GM18526 (cell line): ENCODE measurements around the gene ADD3.

ENCODE experiments used
- POLR2A ChIP-seq: IDR thresholded peaks from 3 replicates; pipeline ENCODE4 v1.6.1; 2011; ENCODE audit not compliant: insufficient read length; ENCODE audit errors: extremely low read depth

The ADD3 gene

DNA sequence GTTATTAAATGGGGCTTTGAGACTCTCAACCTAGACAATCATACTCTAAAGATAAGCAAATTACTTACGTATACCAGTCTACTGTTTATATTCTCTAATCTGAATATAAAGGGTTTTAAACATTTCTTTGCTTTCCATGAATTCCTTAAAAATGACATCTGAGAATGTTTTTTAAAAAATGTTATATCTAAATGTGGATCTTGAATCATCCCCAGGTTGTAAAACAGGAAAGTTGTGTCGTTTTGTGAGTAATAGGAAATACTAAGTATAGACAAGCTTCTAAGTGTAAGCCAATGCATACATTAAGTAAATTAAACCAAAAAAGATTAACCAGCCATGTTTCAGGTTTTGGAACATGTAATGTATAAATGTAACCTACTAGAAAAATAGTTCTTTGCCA lies 26.8 kb downstream of the ADD3 start:
- TF ChIP-seq POLR2A = no peak

DNA sequence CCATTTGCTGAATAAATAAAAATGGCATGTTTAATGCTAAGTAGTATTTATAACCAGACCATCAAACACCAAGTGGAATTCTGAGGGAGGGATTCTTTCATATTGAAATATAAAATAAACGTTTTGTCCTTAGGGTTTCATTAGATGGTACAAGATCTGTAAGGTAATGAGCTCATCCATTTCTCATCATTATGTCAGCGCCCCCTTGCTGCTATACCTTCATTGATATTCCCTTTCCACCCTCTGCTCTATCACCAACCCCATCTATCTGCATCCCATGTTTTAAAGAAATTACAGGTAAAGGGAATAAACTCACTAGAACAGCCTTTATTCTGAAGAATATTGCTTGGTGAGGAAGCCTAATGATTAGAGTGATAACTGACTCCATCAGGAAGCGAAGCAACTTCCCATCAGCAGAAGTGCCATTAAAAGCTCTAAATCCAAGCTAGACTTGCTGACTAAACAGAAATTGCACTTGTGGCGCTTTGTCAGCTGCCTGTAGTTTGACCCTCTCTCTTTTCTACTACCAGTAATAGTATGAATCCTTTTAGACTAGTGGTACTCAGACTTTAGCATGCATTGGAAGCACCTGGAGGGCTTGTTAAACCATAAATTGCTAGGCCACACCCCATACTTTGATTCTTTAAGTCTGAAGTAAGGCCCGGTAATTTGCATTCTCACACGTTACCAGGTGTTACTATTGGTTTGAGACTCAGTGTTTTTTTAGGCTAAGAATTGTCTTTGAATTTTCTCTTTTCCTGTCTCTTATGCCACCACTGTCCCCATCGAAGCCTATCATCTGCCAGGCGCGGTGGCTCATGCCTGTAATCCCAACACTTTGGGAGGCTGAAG lies 27.5 kb downstream of the ADD3 start:
- no peak for TF ChIP-seq POLR2A

DNA sequence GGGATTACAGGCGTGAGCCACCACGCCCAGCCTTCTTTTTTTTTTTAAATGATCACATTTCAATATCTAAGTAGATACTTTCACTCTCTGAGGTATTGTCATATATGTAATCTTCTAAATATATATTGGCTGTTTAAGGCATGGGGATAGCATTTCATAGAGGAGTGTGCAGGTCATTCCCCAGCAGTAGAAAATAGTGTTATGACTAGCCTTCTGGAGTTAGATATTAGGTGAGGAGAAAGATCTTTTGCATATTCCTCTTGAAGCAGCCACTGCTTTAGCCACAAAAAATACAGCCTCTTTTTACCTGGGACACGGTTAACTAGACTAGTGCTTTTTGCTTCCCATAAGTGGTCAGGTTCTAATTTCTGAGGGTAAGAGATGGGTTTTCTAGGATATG lies 28.9 kb downstream of the ADD3 start:
- TF ChIP-seq POLR2A = no peak

DNA sequence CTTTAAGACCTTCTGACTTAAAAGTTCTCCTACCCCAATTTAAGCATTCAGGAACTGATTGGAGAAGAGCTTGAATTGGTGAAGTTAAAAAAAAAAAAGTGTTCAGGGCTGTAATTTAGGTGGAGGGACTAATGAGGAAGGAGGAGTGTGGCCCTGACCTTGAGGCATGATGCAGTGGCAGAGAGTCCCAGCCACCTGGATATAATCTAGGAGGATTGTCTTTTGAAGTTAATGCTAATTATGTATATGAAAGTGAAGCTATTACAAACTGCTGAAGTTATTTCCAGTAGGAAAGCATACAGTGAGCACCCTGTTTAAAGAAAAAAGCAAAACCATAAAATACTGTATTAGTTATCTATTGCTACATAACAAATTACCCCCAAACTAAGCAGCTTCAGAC lies 31.5 kb downstream of the ADD3 start:
- no peak for TF ChIP-seq POLR2A

DNA sequence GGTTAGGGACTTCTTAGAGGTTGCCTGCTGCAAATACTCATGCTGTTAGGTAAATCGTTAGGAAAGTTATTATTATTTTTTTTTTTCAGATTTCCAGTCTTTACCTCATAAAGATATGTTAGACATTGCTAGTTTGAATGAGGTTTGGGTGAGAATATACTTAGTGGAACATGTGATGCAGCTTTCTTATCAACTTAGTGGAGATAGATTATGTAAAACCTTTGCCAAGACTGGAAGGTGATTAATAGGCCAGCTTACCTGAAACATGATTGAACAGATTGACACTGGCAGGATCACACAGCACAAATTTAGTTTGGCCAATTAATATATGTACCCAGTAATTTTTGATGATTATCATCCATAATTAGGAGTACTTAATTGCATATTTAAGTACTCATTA lies 32.3 kb downstream of the ADD3 start:
- no peak for TF ChIP-seq POLR2A

DNA sequence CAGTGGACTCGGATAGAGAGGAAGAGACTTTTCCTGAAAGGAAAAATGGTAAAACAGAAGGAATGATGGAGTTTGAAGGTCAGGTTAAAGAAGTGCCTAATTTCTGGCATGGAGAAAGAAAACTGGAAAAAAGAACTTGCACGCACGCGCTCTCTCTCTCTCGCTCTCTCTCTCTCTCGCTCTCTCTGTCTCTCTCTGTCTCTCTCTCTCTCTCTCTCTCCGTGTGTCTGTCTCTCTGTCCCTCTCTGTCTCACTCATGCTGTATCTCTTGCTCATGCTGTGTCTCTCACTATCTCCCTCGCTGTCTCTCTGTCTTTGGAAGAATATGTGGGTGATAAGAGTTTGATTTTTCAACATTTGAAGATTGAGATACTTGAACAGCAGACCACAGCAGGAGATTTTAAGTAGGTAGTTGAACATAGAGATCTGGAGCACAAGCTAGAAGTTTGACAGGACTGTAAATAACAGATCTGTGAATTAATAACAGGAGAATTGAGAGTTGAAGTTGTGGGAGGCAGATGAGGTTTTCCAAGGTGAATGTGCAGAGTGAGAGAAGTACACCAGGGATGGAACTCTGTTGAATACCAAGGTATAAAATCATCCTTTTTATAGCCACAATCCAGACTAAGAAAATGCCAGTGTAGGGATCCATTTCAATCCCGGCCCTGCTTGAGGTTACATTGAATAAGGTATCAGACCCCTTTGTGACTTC lies 33.1 kb downstream of the ADD3 start:
- TF ChIP-seq POLR2A = no peak

DNA sequence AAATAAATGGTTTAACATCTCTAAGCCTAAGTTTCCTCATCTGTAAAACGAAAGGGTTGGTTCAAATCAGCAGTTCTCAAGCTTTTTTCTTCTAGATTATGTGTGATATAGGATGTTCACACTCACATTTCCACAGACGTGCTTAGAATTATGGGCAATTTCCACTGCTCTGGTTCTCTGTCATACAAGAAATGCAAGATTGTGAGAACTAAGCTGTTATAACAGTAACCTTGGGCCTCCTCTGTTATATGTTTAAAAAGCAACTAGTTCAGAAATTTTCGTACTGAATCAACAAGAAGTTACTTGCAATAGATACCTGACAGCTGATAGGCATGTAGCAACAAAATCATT lies 33.7 kb downstream of the ADD3 start:
- no peak for TF ChIP-seq POLR2A

DNA sequence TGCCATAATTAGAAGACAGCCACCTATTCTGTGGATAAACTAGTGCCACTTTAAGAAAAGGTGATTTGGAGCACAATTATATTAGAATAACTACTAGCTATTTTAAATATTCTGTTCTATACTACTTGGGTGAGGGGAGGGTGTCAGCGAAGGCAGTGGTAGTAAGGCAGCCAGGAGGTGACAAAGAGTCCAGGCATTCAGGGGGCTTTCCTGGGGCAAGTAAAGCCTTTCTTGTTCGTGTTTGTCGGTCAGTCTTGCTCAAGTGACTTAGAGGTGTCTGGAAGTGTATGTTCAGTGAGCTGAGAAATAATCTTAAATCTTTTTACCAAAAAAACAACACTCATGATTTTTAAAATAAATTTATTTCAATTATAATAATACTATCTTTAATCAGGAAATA lies 34.4 kb downstream of the ADD3 start:
- no peak for TF ChIP-seq POLR2A

DNA sequence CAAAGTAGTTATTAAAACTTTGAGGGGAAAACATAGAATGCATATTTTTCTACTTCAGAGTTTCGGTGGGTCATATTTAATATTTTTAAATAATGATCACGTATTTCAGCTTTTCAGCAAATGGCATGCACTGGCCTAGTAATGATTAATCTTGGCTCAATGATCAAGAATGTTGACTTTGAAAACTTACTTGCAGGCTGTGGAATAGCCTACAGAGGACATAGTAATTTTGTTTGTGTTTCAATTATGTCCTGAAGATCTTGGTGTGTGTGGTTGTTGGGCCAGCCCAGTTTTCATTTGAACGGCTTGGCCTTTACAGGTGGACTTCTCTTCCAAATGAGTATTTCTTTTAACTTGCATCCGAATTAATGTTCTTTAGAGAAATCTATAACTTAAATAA lies 35.1 kb downstream of the ADD3 start:
- TF ChIP-seq POLR2A = no peak

DNA sequence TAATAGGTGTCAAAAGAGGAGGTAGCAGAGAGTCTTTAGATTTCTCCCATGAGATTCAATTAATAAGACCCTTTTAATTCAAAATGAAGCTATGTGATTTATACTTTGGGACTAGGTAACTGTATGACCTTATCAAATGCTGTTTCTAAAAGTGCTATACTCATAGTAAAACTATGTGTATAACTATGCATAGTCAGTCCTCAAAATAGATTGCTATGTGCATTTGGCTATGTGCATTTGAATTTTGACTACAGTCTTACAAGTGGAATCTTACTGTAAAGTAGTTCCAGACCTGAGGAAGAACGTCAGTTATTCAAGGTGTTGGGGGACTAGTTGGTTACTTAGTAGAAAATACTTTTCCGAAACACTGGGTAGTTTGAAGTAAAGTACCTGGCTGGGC lies 36.9 kb downstream of the ADD3 start:
- TF ChIP-seq POLR2A = no peak

DNA sequence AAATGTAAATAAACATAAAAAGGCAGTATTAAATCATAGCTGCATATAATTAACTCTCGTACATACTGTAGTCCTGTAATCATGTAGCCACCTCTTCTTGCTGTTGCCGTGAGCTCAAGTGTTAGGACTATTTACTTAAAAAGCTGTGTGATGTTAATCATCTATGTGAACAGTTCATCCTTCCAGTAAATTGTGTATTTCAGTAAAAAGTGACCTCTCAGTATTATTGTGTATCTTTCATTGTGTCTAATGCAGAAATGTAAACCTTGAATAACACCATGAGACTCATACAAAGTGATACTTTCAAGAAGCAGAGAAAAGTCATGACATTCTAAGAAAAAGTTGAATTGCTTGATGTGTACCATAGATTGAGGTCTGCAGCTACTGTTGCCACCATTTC lies 38.0 kb downstream of the ADD3 start:
- TF ChIP-seq POLR2A = no peak

DNA sequence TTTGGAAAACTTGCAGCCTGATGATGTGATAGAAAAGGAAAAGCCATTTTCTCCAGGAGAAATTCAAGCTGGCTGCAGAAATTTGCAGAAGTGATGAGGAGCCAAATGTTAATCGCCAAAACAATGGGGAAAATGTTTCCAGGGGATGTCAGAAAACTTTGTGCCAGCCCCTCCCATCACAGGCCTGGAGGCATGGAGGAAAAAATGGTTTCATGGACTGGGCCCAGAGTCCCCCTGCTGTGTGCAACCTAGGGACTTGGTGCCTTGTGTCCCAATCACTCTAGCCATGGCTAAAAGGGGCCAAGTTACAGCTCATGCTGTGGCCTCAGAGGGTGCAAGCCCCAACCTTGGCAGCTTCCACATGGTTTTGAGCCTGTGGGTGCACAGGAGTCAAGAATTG lies 41.0 kb downstream of the ADD3 start:
- no peak for TF ChIP-seq POLR2A

DNA sequence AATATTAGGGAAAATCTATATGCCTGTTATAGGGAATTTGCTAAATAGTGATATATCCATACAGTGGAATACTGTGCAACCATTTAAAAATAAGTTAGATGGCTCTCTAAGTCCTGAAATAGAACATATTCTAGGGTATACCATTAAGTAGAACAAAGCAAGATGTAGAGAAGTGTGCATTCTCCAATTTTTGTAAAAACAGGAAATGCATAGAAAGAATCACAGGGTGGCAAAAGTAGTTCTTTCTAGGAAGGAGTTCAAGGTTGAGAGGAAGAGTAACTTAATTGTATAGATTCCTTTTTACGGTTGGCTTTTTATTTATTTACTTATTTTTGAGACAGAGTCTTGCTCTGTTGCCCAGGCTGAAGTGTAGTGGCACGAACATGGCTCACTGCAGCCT lies 43.7 kb downstream of the ADD3 start:
- TF ChIP-seq POLR2A = no peak

DNA sequence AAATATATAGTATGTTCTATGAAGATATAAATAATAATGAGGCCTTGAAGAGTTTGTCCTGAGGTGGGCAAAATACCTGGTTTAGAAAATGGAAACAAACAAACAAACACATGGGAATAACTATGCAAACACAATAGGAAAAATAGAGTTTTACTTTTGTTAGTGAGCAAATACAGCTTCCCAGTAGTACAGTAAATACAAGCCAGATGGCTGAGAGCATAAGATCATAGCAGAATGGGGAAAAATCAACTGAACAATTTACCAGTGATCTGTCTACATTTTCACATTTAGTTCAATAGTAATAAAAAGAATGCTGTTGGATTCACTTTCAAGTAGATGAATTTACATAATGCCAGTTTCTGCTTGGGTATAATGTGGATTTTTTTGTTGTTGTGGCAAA lies 45.1 kb downstream of the ADD3 start:
- TF ChIP-seq POLR2A = no peak

DNA sequence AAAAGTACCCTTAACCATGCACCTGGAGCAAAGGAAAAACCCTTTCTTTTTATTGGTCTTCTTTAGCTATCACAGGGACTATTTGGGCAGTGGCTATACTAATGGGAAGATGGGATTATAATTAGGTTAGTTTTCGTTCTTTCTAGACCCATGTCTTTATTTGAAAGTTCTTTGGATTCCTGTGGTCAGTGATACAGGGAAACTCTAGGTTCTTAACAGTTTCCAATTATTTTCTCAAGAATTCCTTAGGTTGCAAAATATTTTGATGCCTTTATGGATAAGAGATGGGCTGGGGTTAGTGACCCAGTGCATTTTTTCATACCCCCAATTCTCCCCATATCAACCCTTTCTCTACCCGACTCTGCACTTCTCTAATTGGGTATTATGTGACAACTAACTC lies 49.0 kb downstream of the ADD3 start:
- TF ChIP-seq POLR2A = no peak

DNA sequence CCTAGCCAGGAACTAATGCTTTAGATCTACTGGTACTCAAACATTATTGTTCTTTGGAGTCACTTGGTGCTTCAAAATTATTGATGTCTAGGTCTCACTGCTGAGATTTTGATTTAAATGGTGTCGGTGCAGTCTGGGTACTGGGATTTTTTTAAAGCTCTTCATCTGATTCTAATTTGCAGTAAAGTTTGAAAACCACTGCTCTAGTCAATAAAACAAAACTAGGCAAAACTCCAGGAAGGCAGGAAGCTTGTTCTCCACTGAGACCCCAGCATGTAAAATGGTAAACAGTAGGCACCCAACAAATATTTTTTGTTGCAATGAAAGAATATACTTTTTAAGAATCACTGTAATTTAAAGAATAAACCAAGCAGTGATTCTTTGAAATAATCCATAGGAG lies 49.7 kb downstream of the ADD3 start:
- no peak for TF ChIP-seq POLR2A

DNA sequence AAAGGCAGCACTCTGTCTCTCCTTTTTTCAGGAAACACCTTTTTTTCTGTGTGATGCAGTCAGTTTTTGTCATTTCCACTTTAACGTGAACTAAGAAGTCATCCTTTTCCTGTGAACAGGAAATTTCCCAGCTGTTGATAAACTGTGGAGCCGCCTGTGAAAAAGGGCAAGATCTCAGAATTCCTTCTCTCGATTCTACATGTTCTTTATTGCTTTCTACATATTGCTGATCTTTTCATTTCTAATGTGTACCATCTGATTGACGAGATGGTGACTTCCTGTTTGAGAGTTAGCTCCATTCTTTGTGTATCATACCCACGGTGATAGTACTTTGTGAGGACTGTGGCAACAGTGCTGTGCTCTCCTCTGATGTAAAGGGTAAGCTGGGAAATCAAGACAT lies 50.4 kb downstream of the ADD3 start:
- TF ChIP-seq POLR2A = no peak
